GM10847 (cell line): ENCODE data around the gene NUPR2.

Source experiments
- POLR2A ChIP-seq: IDR thresholded peaks from 2 replicates; pipeline ENCODE4 v1.6.1; 2011; ENCODE audit not compliant: insufficient read length; ENCODE audit errors: extremely low read depth

Gene NUPR2

DNA sequence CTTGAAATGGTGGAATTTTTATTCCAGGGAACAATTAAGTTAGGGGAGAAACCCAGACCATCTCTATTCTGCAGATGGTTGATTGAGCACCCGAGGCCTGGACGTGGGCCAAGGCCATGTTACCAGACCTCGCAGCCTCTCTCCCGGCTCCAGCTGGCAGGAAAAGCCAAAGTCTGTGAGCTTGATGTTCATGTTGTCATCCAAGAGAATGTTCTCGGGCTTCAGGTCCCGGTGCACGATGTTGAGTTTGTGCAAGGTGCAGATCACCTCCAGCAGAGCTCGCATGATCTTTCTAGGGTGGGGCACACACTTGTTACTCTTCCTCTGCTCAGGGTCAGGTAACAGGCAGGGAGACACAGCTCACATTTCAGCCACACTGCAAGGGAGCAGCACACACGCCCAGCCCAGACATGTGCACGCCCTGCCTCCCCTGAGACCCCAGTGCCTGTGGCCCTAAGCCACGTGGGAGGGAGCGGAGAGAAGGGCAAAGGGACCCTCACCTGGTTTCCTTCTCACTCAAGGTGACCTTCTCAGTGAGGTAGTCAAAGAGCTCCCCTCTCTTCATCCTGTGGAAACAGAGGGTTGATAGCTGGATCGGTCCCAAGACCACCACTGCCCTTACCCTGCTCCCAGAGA is 32.9 kb downstream of the NUPR2 start:
- TF ChIP-seq POLR2A, result no peak

DNA sequence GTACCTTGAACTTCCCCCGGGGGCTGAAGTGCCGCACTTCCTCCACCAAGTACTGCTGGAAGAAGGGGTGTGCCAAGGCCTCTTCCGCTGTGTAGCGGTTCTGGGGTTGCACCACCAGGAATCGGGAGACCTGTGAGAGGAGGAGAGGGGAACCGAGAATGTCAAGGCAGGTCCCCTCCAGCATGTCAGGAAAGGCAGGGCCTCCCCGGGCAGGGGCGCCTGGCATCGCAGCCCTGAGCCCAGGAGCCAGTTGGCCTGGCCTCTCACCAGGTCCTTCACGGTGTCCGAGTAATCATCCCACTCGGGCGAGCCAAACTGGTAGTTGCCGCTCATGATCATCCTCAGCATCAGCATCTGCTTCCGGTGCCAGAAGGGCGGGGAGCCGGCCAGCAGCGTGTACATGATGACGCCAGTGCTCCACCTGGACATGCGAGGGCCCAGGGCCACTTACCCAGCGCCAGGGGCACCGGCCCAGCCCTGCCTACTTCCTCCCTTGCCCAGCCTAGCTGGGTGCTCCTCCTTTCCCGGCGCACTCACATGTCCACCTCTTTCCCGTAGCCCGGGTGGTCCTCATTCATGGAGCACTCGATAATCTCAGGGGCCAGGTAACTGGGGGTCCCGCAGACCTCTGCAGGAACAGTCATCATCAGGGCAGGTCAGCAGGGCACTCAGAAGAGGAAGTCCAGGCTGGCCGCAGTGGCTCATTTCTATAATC is 34.4 kb downstream of the NUPR2 start:
- no peak for TF ChIP-seq POLR2A

DNA sequence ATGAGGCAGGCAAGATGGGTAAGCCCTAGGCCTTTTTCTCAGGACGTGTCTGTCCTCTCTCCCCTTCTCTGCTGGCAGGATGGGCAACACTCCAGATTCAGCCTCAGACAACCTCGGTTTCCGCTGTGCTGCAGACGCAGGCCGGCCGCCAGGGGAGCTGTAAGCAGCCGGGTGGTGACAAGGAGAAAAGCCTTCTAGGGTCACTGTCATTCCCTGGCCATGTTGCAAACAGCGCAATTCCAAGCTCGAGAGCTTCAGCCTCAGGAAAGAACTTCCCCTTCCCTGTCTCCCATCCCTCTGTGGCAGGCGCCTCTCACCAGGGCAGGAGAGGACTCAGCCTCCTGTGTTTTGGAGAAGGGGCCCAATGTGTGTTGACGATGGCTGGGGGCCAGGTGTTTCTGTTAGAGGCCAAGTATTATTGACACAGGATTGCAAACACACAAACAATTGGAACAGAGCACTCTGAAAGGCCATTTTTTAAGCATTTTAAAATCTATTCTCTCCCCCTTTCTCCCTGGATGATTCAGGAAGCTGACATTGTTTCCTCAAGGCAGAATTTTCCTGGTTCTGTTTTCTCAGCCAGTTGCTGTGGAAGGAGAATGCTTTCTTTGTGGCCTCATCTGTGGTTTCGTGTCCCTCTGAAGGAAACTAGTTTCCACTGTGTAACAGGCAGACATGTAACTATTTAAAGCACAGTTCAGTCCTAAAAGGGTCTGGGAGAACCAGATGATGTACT is 36.6 kb downstream of the NUPR2 start:
- TF ChIP-seq POLR2A, result no peak

DNA sequence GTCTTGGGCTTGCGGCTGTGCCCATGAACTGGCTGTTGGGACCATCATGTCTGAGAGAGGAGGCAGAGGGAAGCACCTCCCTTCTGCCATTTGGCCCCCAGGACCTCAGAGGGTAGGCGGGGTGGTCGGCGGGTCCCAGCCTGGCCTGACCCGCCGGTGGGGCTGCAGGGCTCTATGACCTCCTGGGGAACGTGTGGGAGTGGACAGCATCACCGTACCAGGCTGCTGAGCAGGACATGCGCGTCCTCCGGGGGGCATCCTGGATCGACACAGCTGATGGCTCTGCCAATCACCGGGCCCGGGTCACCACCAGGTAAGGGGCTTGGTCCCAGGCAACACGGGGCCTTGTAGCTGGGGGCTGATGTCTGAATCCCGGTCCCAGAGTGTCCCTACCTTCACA is 38.0 kb downstream of the NUPR2 start:
- TF ChIP-seq POLR2A, result no peak

DNA sequence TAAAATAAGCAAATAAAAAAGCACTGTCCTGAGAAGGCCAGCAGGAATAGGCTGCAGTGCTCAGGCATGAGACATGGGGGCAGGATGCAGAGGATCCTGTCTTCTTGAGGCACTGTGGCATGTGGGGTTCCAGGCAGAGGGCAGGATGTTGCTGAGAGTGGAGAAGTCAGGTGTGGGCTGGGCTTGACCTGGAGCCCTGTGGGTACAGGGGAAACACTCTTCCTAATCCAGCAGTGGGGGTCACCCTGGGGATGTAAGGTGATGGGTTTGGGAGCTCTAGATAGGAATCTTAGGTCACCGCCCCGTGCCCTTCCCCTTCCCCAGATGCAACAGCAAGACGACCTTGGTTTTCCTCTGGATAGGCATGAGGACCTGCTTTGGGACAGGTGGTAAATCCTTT is 38.5 kb downstream of the NUPR2 start:
- TF ChIP-seq POLR2A, result no peak

DNA sequence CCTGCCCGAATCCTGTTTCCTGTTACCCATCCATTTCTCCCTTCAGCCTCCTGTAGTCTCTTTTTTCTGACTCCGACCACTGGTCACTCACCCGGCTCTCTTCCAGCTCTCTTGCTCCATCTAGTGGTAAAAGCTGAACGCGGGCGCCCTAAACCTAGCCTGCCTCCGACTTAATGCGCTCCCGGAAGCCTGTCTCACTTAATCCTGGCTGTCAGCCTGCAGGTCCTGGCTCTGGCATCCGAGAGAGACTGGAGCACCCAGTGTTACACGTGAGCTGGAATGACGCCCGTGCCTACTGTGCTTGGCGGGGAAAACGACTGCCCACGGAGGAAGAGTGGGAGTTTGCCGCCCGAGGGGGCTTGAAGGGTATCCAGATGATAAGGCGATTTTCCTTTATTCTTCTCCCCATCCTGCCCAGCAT is 41.8 kb downstream of the NUPR2 start:
- TF ChIP-seq POLR2A, result no peak
